HG02884 (cell line): ENCODE results near the gene MVD.

Experiments used
- ATAC-seq: cut with Tn5 transposase; IDR thresholded peaks from one replicate; pipeline ENCODE4 v1.9.1; 2021; ENCODE audit warnings: mild to moderate bottlenecking, moderate library complexity; ENCODE audit not compliant: unreplicated experiment

Gene MVD

GRCh38 chr16:88658714-88659113 lies 4.2 kb downstream of the MVD start:
- no peak for ATAC-seq

- ATAC-seq = no peak
These were observed 5.5 kb downstream of the MVD start for GRCh38 chr16:88657371-88657770.

GRCh38 chr16:88656291-88656980 lies 6.5 kb downstream of the MVD start:
- ATAC-seq = no peak

- ATAC-seq = no peak
These were observed 7.1 kb downstream of the MVD start for GRCh38 chr16:88655733-88656281.

GRCh38 chr16:88655053-88655732 lies 7.7 kb downstream of the MVD start:
- ATAC-seq = no peak

DNA sequence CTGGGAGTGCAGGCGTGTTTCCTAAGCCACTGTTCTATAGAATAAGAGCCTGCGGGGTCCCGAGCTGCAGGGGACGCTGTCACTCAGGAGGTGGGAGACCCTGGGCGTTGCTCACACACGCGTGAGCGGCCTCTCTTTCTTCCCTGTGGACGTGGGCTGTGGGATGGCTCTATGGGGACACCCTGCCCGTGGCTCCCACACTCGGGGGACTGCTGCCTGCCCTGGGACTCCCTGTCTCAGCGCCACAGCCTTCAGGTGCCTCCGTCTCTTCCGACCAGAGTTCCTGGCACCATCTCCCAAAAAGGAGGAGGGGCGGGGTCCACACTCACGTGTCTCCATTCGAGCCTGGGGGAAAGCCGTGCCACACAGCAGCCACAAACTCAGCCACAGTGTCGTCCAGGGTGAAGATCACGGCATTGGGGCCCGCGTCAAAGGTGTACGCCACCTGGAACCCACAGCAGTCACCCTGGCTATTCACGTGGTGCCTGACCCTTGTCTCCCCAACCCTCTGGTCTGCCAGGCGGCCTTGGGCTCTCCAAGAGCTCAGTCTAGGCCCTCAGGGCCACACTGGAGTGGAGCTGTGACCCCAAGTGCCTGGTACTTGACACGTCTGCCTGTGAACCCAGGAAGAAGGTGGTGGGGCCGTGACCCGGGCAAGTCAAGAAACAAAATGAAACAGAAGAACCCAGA lies 8.4 kb downstream of the MVD start:
- ATAC-seq = no peak

DNA sequence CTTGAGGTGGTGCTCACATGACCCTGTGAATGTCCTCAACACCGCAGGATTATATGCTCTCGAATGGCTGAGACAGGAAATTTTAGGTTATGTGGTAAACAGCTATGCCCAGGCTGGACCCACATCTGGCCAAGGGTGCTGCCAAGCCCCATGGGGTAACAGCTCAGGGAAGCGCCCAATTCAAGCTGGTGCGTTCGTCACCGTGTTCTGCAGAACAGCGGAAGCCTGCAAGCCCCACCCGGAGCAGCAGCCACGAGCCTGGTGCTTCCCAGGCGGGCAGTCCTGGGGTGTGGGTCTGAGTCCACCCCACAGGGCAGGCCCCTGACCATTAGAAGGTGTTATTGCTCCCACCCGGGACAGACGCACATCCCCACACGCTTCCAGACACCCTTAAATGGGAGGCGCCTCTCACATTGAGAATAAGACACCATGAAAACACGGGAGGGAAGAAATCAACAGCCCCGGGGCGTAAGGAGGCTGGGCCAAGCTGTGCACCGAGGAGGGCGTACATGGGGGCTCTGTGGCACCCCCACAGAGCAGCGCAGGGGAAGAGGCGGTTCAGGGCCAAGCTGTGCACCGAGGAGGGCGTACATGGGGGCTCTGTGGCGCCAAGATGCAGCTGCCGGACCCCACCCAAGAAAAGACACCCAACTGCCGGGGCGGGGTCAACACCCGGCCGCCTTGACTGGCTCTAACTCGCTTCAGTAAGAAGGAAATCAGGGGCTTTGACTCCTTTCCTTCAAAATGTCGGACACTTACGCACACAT lies 9.1 kb downstream of the MVD start:
- no peak for ATAC-seq

- ATAC-seq = no peak
These were observed 9.8 kb downstream of the MVD start for GRCh38 chr16:88653101-88653500.

- no peak for ATAC-seq
These were observed 10.2 kb downstream of the MVD start for GRCh38 chr16:88652762-88653063.

- no peak for ATAC-seq
These were observed 10.7 kb downstream of the MVD start for GRCh38 chr16:88651989-88652761.

DNA sequence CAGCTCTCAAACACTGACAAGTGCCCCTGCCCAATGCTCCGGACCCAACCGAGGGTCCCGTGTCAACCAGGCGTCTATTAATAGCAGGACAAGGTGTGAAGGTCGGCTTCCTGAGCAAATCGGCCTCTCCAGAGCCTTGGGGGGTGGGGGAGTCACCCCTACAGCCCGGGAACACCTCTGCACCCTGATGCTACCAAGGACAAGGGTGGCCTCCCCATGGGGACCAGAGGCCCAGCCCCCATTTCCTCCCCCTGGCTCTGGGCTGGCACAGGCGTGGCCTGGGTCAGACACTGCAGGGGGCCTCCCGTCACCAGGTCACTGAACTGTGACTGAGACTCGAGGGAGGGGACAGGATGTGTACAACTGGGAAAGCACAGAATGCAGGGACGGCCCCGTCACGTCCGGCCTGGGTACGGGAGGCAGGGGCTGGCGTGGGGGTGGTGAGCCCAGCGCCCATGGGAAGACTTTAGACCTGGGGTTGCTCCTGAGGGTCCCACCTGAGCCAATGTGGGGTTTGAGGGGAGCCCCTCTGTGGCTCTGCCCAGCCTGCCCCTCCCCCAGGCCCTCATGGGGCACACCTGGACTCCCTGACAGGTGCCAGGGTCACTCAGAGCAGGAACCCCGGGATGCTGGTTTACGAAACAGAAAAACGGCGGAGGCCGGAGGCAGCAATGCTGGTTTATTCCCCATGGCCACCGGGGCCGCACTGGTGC lies 11.5 kb downstream of the MVD start:
- peak; percentile 72 for ATAC-seq

- ATAC-seq = peak; percentile 69
These were observed 12.1 kb downstream of the MVD start, which contains the start of gene CYBA for GRCh38 chr16:88650749-88651275. CYBA (minus strand) TSS chr16:88651053; CDS start chr16:88651013, 40 bp downstream.

DNA sequence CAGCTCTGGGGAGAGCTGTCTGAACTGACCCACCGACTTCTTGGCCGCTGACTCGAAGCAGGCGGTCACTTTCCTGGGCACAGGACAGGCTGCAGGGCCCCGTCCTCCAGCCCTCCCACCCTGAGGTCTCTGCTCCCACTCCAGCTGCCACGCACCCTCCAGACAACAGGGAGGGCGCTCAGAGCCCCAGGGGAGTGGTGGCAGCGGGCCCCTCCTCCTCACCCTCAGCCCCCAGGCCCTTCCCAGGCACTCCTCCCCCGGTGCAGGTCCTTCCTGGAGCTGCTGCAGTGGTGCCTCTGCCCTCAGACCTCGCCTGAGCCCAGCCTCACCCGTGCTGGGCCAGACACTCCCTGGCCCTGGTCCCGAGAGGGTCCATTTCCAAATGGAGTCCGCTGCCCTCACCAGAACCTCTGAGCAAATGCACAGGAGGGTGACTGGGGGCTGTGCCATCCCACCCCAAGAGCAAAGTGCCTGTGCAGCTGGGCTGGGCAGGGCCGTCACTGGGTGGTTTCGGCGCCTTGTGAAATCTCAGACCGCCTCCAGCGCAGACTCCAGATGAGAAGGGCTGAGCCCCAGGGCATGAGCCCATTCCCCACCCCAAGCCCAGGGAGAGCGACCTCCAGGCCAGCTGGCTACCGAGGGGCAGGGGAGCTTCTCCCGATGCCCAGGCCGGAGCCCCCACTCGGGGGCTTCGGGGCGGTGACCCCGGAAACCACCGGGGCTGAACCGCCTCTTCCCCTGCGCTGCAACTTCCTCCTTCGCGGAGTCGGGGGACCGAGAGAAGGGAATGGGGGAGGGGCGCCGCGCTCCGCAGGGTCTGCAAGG lies 12.8 kb downstream of the MVD start:
- no peak for ATAC-seq

- no peak for ATAC-seq
These were observed 13.5 kb downstream of the MVD start for GRCh38 chr16:88649195-88649923.

DNA sequence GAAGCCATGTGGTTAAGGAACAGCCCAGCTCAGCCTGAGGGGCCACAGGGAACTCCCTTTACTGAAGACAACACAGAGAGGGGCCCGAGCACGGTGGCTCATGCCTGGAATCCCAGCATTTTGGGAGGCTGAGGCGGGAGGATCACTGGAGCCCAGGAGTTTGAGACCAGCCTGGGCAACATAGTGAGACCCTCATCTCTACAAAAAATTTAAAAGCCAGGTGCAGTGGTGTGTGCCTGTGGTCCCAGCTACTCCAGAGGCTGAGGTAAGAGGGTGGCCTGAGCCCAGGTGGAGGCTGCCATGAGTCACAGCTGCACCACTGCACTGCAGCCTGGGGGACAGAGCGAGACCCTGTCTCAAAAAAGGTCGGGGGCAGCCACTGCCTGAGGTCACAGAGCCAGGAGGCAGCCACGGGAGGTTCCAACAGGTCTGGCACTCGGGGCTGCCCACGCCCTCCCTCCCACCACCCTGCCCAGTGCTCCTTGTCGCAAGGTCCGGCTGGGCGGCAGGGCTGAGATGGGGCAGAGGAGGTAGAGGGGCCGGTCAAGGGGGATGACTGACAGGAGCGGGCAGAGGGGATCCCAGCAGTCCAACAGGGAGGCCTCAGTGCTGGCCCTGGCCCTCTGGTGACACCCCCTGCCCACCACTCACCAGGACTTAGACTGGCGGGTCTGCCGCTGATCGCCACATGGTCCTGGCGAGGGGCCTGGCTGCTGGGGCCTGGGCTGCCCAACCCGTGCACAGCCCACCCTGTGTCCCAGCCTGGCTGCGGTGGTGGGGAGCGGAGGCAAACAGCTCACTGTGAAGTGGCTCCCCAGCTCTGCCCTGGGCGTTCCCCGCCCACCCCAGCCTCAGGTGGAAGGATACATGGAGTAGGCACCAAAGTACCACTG lies 15.5 kb downstream of the MVD start:
- no peak for ATAC-seq

DNA sequence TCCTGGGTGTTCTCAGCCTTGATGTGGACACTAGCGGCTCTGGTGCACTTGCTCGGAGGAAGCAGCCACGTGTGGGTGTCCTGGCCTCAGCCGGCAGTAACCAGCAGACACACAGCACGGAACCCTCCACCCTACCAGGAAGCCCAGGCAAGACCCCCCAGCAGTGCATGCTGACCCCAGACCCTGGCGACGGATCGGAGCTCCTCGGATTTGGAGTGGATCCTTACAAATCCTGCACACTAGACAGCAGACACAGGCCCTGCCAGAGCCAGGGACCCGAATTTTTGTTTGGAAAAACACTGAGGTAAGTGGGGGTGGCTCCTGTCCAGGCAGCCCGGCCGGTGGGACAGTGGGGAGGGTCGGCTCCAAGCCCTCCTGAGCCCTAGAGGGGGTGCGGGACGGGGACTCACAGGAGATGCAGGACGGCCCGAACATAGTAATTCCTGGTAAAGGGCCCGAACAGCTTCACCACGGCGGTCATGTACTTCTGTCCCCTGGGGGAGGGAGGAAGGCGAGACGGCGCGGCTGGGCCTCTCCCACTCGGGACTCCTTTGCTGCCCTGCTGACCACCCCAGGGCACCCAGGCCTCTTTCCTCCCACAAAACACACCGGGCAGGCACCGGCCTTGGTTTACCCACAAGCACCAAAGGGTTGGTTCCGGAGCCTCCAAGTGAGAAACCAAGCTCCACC lies 16.4 kb downstream of the MVD start:
- ATAC-seq = no peak
